ENCODE results near the gene PDE8A. TPM values are rescaled to one million over a fixed set of nuclear protein-coding genes. Genes with fewer than 3 reads are reported as not detected.

Gene PDE8A
- total and polyA plus RNA-seq, 10 of the 15 experiments (the other 5 are each of a cell fraction or from before 2014, with no cell fraction given): 6.7 to 69.2 (median 27.2) TPM

DNA sequence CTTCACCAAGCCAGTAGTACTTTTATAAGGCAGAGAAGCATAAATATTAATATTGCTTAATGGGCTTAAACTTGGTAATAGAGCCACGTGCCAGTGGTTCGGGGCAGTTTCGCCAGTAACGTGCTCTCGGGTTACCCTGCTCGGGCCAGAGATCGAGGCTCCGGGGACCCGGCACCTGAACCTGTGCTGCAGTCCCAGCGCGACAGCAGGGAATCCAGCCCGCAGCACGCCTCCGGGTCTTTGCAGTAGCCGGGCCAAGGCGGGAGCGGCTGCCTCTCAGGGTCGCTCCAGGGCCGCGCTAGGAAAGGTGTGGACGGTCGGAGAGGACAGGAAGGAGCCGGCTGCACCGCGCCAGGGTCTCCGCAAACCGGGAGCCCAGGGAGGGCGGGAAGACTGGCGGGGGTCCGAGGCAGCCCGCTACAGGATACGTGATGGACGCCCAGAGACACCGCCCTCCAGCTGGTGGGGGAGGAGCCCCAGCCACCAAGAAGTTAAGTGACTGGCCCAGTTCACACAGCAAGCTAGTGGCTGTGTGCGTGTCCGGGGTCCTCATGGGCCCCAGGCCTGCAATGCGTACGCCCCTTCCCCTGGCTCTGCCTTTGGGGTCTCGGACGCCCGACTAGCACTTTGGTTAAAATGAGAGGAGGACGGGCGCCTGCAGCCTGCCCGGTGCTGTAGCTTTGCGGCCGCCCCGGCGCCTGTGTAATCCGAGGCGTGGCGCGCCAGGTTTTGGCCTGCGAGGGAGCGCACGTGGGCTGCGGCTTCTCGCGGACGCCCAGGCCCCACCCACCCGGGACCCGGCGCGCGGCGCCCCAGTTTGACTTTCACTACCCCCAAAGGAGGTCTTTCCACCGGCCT is 1.2 kb upstream of the PDE8A start (continued):
- no peak for TF ChIP-seq ZNF384 (IDR thresholded peaks at IDR 0.05; ENCODE audit: borderline replicate concordance, low read depth, low read length)
- no peak for TF ChIP-seq WRNIP1 (IDR thresholded peaks at IDR 0.05; ENCODE audit: borderline replicate concordance, low read depth, low read length)
- peak; percentile 47; the same call in 1 of the 2 replicates for TF ChIP-seq TCF12 (IDR thresholded peaks at IDR 0.05; ENCODE audit: low read depth, low read length)
- no peak for TF ChIP-seq PML (IDR thresholded peaks at IDR 0.05; ENCODE audit: low read length)
- no peak for TF ChIP-seq EP300 (IDR thresholded peaks at IDR 0.05; ENCODE audit: borderline replicate concordance in 1 of 2, control insufficient read depth in 1 of 2, low read depth in 2 of 2, low read length in 2 of 2)
- 0 out of 3 replicates have a peak, but pooled peaks have one; percentile 13 for TF ChIP-seq POU2F2 (IDR thresholded peaks at IDR 0.05; ENCODE audit: borderline replicate concordance, low read depth, low read length)
- no peak for TF ChIP-seq CHD1 (IDR thresholded peaks at IDR 0.05; ENCODE audit: low read depth, low read length)
- TF ChIP-seq RFX5 (IDR thresholded peaks at IDR 0.05; ENCODE audit: low read depth, low read length): no peak
- TF ChIP-seq, protein P1, sequence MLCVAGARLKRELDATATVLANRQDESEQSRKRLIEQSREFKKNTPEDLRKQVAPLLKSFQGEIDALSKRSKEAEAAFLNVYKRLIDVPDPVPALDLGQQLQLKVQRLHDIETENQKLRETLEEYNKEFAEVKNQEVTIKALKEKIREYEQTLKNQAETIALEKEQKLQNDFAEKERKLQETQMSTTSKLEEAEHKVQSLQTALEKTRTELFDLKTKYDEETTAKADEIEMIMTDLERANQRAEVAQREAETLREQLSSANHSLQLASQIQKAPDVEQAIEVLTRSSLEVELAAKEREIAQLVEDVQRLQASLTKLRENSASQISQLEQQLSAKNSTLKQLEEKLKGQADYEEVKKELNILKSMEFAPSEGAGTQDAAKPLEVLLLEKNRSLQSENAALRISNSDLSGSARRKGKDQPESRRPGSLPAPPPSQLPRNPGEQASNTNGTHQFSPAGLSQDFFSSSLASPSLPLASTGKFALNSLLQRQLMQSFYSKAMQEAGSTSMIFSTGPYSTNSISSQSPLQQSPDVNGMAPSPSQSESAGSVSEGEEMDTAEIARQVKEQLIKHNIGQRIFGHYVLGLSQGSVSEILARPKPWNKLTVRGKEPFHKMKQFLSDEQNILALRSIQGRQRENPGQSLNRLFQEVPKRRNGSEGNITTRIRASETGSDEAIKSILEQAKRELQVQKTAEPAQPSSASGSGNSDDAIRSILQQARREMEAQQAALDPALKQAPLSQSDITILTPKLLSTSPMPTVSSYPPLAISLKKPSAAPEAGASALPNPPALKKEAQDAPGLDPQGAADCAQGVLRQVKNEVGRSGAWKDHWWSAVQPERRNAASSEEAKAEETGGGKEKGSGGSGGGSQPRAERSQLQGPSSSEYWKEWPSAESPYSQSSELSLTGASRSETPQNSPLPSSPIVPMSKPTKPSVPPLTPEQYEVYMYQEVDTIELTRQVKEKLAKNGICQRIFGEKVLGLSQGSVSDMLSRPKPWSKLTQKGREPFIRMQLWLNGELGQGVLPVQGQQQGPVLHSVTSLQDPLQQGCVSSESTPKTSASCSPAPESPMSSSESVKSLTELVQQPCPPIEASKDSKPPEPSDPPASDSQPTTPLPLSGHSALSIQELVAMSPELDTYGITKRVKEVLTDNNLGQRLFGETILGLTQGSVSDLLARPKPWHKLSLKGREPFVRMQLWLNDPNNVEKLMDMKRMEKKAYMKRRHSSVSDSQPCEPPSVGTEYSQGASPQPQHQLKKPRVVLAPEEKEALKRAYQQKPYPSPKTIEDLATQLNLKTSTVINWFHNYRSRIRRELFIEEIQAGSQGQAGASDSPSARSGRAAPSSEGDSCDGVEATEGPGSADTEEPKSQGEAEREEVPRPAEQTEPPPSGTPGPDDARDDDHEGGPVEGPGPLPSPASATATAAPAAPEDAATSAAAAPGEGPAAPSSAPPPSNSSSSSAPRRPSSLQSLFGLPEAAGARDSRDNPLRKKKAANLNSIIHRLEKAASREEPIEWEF (IDR thresholded peaks at IDR 0.05; ENCODE audit: insufficient replicate concordance, low read depth, low read length): no peak
- 0 out of 2 replicates have a peak, but pooled peaks have one; percentile 26 for TF ChIP-seq ZNF24 (IDR thresholded peaks at IDR 0.05)
- TF ChIP-seq RCOR1 (conservative IDR thresholded peaks at IDR 0.05; ENCODE audit: low read depth, low read length): no peak
- TF ChIP-seq, protein P2, sequence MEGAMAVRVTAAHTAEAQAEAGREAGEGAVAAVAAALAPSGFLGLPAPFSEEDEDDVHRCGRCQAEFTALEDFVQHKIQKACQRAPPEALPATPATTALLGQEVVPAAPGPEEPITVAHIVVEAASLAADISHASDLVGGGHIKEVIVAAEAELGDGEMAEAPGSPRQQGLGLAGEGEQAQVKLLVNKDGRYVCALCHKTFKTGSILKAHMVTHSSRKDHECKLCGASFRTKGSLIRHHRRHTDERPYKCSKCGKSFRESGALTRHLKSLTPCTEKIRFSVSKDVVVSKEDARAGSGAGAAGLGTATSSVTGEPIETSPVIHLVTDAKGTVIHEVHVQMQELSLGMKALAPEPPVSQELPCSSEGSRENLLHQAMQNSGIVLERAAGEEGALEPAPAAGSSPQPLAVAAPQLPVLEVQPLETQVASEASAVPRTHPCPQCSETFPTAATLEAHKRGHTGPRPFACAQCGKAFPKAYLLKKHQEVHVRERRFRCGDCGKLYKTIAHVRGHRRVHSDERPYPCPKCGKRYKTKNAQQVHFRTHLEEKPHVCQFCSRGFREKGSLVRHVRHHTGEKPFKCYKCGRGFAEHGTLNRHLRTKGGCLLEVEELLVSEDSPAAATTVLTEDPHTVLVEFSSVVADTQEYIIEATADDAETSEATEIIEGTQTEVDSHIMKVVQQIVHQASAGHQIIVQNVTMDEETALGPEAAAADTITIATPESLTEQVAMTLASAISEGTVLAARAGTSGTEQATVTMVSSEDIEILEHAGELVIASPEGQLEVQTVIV (IDR thresholded peaks at IDR 0.05; ENCODE audit: borderline replicate concordance, partially characterized antibody): peak; percentile 24
- no peak for TF ChIP-seq RAD21 (IDR thresholded peaks at IDR 0.05; ENCODE audit: insufficient read depth, low read depth, low read length)
- no peak for TF ChIP-seq SPI1 (IDR thresholded peaks at IDR 0.05; ENCODE audit: borderline replicate concordance, insufficient read depth, low read depth, low read length)
- TF ChIP-seq, protein P3, sequence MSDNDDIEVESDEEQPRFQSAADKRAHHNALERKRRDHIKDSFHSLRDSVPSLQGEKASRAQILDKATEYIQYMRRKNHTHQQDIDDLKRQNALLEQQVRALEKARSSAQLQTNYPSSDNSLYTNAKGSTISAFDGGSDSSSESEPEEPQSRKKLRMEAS (IDR thresholded peaks at IDR 0.05; ENCODE audit: low read depth, low read length): peak; percentile 55
- TF ChIP-seq, protein P4, sequence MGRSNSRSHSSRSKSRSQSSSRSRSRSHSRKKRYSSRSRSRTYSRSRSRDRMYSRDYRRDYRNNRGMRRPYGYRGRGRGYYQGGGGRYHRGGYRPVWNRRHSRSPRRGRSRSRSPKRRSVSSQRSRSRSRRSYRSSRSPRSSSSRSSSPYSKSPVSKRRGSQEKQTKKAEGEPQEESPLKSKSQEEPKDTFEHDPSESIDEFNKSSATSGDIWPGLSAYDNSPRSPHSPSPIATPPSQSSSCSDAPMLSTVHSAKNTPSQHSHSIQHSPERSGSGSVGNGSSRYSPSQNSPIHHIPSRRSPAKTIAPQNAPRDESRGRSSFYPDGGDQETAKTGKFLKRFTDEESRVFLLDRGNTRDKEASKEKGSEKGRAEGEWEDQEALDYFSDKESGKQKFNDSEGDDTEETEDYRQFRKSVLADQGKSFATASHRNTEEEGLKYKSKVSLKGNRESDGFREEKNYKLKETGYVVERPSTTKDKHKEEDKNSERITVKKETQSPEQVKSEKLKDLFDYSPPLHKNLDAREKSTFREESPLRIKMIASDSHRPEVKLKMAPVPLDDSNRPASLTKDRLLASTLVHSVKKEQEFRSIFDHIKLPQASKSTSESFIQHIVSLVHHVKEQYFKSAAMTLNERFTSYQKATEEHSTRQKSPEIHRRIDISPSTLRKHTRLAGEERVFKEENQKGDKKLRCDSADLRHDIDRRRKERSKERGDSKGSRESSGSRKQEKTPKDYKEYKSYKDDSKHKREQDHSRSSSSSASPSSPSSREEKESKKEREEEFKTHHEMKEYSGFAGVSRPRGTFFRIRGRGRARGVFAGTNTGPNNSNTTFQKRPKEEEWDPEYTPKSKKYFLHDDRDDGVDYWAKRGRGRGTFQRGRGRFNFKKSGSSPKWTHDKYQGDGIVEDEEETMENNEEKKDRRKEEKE (IDR thresholded peaks at IDR 0.05): no peak
- peak; percentile 49 for TF ChIP-seq KLF5 (IDR thresholded peaks at IDR 0.05; ENCODE audit: partially characterized antibody)
